Upper lobe of left lung (tissue), 6 donors: ENCODE data around the gene RHBDF1. TPM values are rescaled to one million over a fixed set of nuclear protein-coding genes. Genes with fewer than 3 reads are reported as not detected.

Source experiments
- ATAC-seq, 2 donors: fragments of 200-7000 bp; cut with Tn5 transposase; one replicate each; pipeline ENCODE4 v1.9.1; 2022; ENCODE audit warnings: mild to moderate bottlenecking in 2 of 2, moderate library complexity in 2 of 2; ENCODE audit not compliant: low FRiP score in 2 of 2
- DNase-seq, 2 donors: peaks; one replicate each; pipeline ENCODE4 v3.0.0-alpha.2; 2019 to 2020
- H3K27ac ChIP-seq, 4 donors: fragments of 200-600 bp; sonication (generic); one replicate each; pipeline ENCODE4 v1.5.1; 2016 to 2019
- H3K27me3 ChIP-seq, 4 donors: fragments of 200-600 bp; sonication (generic); one replicate each; pipeline ENCODE4 v1.5.1; 2017 to 2019
- H3K36me3 ChIP-seq, 4 donors: fragments of 200-600 bp; sonication (generic); one replicate each; pipeline ENCODE4 v1.5.1; 2016 to 2019
- H3K4me1 ChIP-seq, 4 donors: fragments of 200-600 bp; sonication (generic); one replicate each; pipeline ENCODE4 v1.5.1; 2018 to 2019
- H3K4me3 ChIP-seq, 4 donors: fragments of 200-600 bp; sonication (generic); one replicate each; pipeline ENCODE4 v1.5.1; 2017 to 2019; ENCODE audit warnings: mild to moderate bottlenecking in 2 of 4, moderate library complexity in 1 of 4
- H3K9me3 ChIP-seq, 4 donors: fragments of 200-600 bp; sonication (generic); one replicate each; pipeline ENCODE4 v1.5.1; 2018 to 2019
- EP300 ChIP-seq, 4 donors: sonication (generic); formaldehyde crosslinking; IDR thresholded peaks; one replicate each; pipeline ENCODE4 v1.5.1; 2017; ENCODE audit warnings: antibody characterized with exemption in 4 of 4, control low read depth in 2 of 4
- POLR2A ChIP-seq, 4 donors: fragments of 450-650 bp; IDR thresholded peaks; one replicate each; pipeline ENCODE4 v1.5.1; 2016 to 2017; ENCODE audit warnings: antibody characterized with exemption in 4 of 4, mild to moderate bottlenecking in 2 of 4
- POLR2AphosphoS5 ChIP-seq, 2 donors: sonication (generic); formaldehyde crosslinking; IDR thresholded peaks; one replicate each; pipeline ENCODE4 v1.5.1; 2017; ENCODE audit warnings: antibody characterized with exemption in 2 of 2
- WGBS, 2 donors: methylation state at CpG; one replicate each; pipeline ENCODE4 v1.1.5; 2017 to 2018; 5-methylcytosine and 5-hydroxymethylcytosine counted together
- total RNA-seq, 6 donors: library from RNA; depleted of rRNA in 4 of 6; stranded (reverse); fragments of >200 nt in 4 of 6; gene quantifications; one replicate each; pipeline versions ENCODE4 v1.1.0 to v1.2.1, GENCODE V29; 2016 to 2021
- TF ChIP-seq, protein P1 (sequence below), 6 experiments: fragments of 450-650 bp in 4 of 6; fragments of 200-600 bp in 2 of 6; sonication (generic) in 2 of 6; IDR thresholded peaks; one replicate each; pipeline ENCODE4 v1.5.1; 2016 to 2019; ENCODE audit warnings: antibody characterized with exemption in 6 of 6
- donor health status: DM: no; HTN: no; CAD: no; lungs with moderate emphysema.
- donor health status: DM: no; HTN: yes; CAD: no; lungs with severe emphysema.

RHBDF1 gene
- total RNA-seq, 6 donors from 2014 or later = 24.4 to 110 (median 46.3) TPM

GRCh38 chr16:85407-85782 is 13.0 kb upstream of the RHBDF1 start:
- TF ChIP-seq EP300 (IDR thresholded peaks at IDR 0.05) = no peak
- no peak for TF ChIP-seq POLR2A (IDR thresholded peaks at IDR 0.05)
- TF ChIP-seq POLR2AphosphoS5 (IDR thresholded peaks at IDR 0.05) = no peak
- TF ChIP-seq, protein P1, sequence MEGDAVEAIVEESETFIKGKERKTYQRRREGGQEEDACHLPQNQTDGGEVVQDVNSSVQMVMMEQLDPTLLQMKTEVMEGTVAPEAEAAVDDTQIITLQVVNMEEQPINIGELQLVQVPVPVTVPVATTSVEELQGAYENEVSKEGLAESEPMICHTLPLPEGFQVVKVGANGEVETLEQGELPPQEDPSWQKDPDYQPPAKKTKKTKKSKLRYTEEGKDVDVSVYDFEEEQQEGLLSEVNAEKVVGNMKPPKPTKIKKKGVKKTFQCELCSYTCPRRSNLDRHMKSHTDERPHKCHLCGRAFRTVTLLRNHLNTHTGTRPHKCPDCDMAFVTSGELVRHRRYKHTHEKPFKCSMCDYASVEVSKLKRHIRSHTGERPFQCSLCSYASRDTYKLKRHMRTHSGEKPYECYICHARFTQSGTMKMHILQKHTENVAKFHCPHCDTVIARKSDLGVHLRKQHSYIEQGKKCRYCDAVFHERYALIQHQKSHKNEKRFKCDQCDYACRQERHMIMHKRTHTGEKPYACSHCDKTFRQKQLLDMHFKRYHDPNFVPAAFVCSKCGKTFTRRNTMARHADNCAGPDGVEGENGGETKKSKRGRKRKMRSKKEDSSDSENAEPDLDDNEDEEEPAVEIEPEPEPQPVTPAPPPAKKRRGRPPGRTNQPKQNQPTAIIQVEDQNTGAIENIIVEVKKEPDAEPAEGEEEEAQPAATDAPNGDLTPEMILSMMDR (IDR thresholded peaks at IDR 0.05) = no peak
- WGBS, 2 donors = 61 to 72% methylated on average over 11 to 18 of the region's 18 CpGs
- H3K27me3 ChIP-seq = no peaks in the 10 kb centered on the region
- DNase-seq (peak in 1 of 2 donors; percentile 66), ATAC-seq (no peak)
- H3K4me3 ChIP-seq = no peak overlapping the region
- no peaks in the 10 kb centered on the region for H3K9me3 ChIP-seq
- peaks cover 0 to 68% (median 43%) of the 10 kb centered on the region in 4 donors for H3K36me3 ChIP-seq
- peak overlapping the region; percentile 75 to 81 (median 79) for H3K27ac ChIP-seq
- peaks cover 30 to 42% (median 33%) of the 10 kb centered on the region in 4 donors for H3K4me1 ChIP-seq

DNA sequence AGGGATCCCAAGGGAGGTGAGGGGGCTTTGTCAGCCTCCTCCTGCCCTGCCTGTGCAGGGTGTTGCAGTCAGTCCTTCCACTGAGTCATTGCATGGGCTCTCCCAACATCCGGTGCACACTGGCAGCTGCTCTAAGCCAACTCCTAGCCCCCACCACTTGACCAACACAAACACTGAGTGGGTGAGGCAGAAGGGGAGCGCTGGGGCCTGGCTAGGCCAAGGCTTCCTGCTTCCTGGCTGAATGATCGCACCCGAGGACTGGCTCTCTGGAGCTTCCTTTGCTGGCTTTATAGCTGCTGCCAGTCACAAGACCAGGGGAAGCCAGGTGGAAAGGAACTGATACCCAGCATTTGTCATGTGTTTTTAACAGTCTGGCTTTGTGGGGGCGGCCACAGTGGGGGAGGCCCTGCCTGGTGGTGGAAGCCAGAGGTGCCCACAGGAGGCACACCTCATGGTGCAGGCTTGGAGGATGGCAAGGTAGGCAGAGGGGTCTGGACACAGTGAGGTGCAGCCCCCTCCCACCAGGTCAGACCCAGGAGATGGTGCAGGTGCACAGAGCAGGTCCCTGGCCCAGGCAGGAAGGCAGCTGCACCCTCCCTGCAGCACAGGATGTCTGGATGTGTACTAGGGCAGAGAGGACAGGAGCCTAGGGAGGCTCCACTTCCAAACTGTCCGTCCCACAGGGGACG is 12.4 kb upstream of the RHBDF1 start:
- H3K4me3 ChIP-seq = no peak overlapping the region
- H3K4me1 ChIP-seq = peaks cover 30 to 47% (median 33%) of the 10 kb centered on the region in 4 donors
- TF ChIP-seq EP300 (IDR thresholded peaks at IDR 0.05) (no peak), POLR2AphosphoS5 (IDR thresholded peaks at IDR 0.05) (peak; percentile 76 to 81)
- ATAC-seq (peak; percentile 71 to 75), DNase-seq (peak in 1 of 2 donors; percentile 71)
- H3K36me3 ChIP-seq = peaks cover 0 to 65% (median 43%) of the 10 kb centered on the region in 4 donors
- no peaks in the 10 kb centered on the region for H3K9me3 ChIP-seq
- H3K27me3 ChIP-seq = no peaks in the 10 kb centered on the region
- WGBS, 2 donors = 32 to 40% methylated on average over 1 to 7 of the region's 7 CpGs
- peak overlapping the region; percentile 75 to 81 (median 79) for H3K27ac ChIP-seq

GRCh38 chr16:83781-84615 is 11.6 kb upstream of the RHBDF1 start:
- TF ChIP-seq EP300 (IDR thresholded peaks at IDR 0.05) = no peak
- no peak for TF ChIP-seq POLR2AphosphoS5 (IDR thresholded peaks at IDR 0.05)
- no peak for TF ChIP-seq POLR2A (IDR thresholded peaks at IDR 0.05)
- TF ChIP-seq, protein P1 (IDR thresholded peaks at IDR 0.05) = peak in 1 of 6 experiments; percentile 9
- ATAC-seq = no peak
- 60 to 65% methylated on average over 19 to 21 of the region's 21 CpGs for WGBS, 2 donors
- Histone ChIP-seq H3K27me3 (no peaks in the 10 kb centered on the region), H3K36me3 (peaks cover 0 to 63% (median 42%) of the 10 kb centered on the region in 4 donors), H3K27ac (peak overlapping the region; percentile 75 to 81 (median 79)), H3K4me3 (no peak overlapping the region), H3K4me1 (peaks cover 35 to 53% (median 41%) of the 10 kb centered on the region in 4 donors), H3K9me3 (no peaks in the 10 kb centered on the region)
- DNase-seq = peak in 1 of 2 donors; percentile 72

DNA sequence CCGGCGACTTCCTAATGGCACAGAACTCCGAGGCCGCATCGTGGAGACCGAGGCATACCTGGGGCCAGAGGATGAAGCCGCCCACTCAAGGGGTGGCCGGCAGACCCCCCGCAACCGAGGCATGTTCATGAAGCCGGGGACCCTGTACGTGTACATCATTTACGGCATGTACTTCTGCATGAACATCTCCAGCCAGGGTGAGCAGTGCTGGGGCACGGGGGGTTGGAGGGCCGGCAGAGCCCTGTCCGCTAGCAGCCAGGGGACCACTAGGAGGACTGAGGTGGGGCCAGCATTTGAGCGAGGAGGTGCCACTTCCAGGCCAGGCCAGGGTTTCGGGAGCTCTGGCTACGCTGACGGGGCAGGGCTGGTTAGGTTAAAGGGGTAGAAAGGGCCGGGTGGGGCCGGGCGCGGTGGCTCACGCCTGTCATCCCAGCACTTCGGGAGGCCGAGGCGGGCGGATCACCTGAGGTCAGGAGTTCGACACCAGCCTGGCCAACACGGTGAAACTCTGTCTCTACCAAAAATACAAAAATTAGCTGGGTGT is 10.7 kb upstream of the RHBDF1 start:
- peak in 1 of 2 donors; percentile 72 for DNase-seq
- TF ChIP-seq, protein P1 (IDR thresholded peaks at IDR 0.05) = no peak
- TF ChIP-seq POLR2A (IDR thresholded peaks at IDR 0.05) (no peak), EP300 (IDR thresholded peaks at IDR 0.05) (no peak), POLR2AphosphoS5 (IDR thresholded peaks at IDR 0.05) (no peak)
- Histone ChIP-seq H3K27me3 (no peaks in the 10 kb centered on the region), H3K4me1 (peaks cover 40 to 59% (median 46%) of the 10 kb centered on the region in 4 donors), H3K9me3 (no peaks in the 10 kb centered on the region), H3K4me3 (no peak overlapping the region), H3K36me3 (peaks cover 0 to 55% (median 35%) of the 10 kb centered on the region in 4 donors), H3K27ac (peak overlapping the region; percentile 49 to 79 (median 77))
- 90 to 94% methylated on average over 12 to 31 of the region's 31 CpGs for WGBS, 2 donors
- ATAC-seq = no peak
